ENCODE results near the gene TCFL5.

DNA sequence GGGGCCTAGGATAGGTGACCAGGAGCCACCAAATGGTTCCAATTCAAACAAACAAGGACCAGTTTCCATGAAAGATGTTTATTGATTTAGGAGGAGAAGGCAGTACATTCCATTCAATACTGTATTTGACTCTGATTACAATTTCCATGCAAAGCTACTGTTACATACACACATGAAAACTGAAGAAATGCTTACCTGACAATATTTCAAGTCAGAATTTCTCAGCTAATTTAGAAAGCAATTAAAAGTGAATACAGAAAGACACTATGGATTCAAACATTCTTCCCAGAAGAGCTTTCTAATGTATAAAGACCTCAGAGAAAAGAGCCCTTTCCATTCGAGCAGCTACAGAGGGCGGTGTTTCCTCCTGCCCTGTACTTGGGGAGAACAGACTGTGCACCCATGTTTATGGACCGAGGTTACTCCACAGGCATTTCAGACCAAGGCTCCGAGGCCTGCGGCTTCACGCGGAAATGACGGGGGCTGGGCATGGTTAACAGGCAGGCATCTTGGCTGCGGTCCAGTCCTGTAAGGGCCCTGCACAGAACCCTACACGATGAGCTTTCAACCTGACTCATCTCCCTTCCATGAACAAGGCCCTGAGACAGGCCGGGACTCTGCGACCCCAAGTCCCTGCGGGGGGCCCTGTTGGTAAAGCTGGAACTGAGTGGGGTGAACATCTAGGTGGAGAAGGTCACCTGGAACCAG is 25.7 kb upstream of the TCFL5 start:
- TF ChIP-seq CTCF (IDR thresholded peaks at IDR 0.05 in 8 of 11, conservative IDR thresholded peaks at IDR 0.05 in 3 of 11) (no peak), POLR2A (IDR thresholded peaks at IDR 0.05) (no peak), POLR2AphosphoS5 (IDR thresholded peaks at IDR 0.05) (peak; percentile 25 to 56 (median 39))

All from spleen (tissue), 7 donors.